SK-N-SH treated with all-trans-retinoic acid at 6 μM for 48 hours (cell line): ENCODE measurements around the gene VDAC1.

ENCODE experiments used
- CSDC2 ChIP-seq: fragments of 250-450 bp; sonication (Bioruptor Pico); IDR thresholded peaks from 2 replicates; pipeline ENCODE4 v1.5.0; 2020; ENCODE audit warnings: mild to moderate bottlenecking, moderate library complexity
- GLIS3 ChIP-seq: fragments of 250-450 bp; sonication (Bioruptor Pico); IDR thresholded peaks from 2 replicates; pipeline ENCODE4 v1.5.0; 2020; ENCODE audit warnings: mild to moderate bottlenecking, moderate library complexity
- PATZ1 ChIP-seq: fragments of 250-450 bp; sonication (Bioruptor Pico); IDR thresholded peaks from 2 replicates; pipeline ENCODE4 v1.8.0; 2020; ENCODE audit warnings: mild to moderate bottlenecking, moderate library complexity, borderline replicate concordance
- PPARA ChIP-seq: fragments of 250-450 bp; sonication (Bioruptor Pico); IDR thresholded peaks from 2 replicates; pipeline ENCODE4 v1.5.0; 2020; ENCODE audit warnings: mild to moderate bottlenecking, borderline replicate concordance

- TF ChIP-seq PPARA (CRISPR knock-in tag) (no peak), PATZ1 (CRISPR knock-in tag) (no peak), CSDC2 (no peak), GLIS3 (CRISPR knock-in tag) (no peak)
Observed at GRCh38 chr5:133935667-133935940, 69.2 kb downstream of the VDAC1 start.
